ENCODE results near the gene MAP3K4.

Gene MAP3K4

GRCh38 chr6:161166677-161167076, 175.1 kb downstream of the MAP3K4 start:
- DNase-seq (ENCODE audit: low read depth in 2 of 3, low spot score in 2 of 3), result no peak

Measured in activated CD8-positive, alpha-beta memory T cell treated with anti-CD3 and anti-CD28 coated beads for 48 hours (primary cell).